ENCODE data around the gene H2AZ2.
"Not testable (repeated sequence)": the region's sequence is repeated elsewhere in the genome, so short reads cannot be mapped to it uniquely, and the experiment has no call there.

Gene H2AZ2

GRCh38 chr7:44811093-44811492, 36.8 kb downstream of the H2AZ2 start:
- DNase-seq = no peak

GRCh38 chr7:44808914-44809393, 38.9 kb downstream of the H2AZ2 start:
- no peak for DNase-seq

DNA sequence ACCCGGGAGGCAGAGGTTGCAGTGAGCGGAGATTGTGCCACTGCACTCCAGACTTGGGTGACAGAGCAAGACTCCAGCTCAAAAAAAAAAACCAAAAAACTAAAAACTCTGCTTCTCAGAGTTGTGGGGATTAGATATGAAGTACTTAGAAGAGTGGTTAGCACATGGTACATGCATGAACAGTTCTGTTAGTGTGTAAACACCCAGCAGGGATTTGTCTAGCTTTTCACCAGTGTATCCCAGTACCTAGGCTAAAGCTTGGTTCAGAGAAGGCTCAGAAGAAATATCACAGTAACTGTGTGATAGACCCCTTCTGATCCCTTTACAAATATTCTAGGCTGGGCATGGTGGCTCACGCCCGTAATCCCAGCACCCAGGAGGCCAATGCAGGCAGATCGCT, 41.9 kb downstream of the H2AZ2 start:
- DNase-seq = no peak

- DNase-seq = not testable (repeated sequence)
These were observed 43.9 kb downstream of the H2AZ2 start for GRCh38 chr7:44803828-44804519.

GRCh38 chr7:44802418-44803025, 45.4 kb downstream of the H2AZ2 start:
- DNase-seq = no peak

DNA sequence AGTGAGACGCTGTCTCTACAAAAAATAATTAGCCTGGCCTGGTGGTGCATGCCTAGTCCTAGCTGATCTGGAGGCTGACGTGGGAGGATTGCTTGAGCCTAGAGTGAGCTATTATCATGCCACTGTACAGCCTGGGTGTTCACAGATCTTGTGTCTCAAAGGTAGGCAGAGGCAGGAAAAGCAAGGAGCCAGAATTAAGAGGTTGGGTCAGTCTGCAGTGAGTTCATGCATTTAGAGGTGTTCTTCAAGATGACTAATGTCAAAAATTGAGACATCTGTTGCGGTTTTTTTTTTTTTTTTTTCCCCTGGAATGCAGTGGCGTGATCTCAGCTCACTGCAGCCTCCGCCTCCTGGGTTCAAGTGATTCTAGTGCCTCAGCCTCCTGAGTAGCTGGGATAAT, 46.0 kb downstream of the H2AZ2 start:
- no peak for DNase-seq

- DNase-seq = no peak
These were observed 47.9 kb downstream of the H2AZ2 start for GRCh38 chr7:44799939-44800338.

GRCh38 chr7:44798649-44799305, 49.1 kb downstream of the H2AZ2 start:
- DNase-seq = no peak

GRCh38 chr7:44797329-44798258, 50.3 kb downstream of the H2AZ2 start:
- DNase-seq = peak; percentile 79

DNA sequence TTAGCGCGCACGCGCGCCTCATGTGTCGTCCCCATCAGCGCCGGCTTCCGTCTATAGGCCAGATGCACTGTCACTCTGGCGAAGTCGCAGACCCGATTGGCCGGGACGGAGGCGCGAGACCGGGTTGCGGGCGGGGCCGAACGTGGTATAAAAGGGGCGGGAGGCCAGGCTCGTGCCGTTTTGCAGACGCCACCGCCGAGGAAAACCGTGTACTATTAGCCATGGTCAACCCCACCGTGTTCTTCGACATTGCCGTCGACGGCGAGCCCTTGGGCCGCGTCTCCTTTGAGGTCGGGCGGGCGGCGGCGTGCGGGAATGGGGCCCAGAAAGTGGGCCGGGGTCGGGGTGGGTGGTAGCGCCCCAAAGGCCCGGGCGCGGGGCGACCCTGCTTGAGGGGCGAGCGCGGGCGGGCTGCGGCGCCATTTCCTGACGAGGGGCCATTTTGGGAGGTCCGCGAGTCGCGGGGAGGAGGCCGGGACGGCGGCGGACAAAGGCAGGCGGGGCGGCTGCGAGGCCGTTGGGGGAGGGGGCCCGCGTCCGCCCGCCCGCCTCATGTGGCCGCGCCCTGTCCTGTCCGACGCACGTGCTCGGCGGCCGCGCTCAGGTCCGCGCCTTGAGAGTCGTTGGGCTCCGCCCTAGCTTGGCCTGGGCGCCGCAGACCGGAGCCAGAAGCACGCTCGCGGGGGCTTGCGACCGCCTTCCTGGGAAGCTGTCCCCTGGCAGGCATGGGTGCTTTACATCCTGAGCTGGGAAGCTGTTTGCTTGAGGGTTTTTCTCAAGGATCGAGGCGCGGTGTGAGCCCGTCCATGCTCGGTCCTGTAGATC, 51.2 kb downstream of the H2AZ2 start, which contains the start of gene PPIA:
Gene PPIA, plus strand, starts transcription at position 178 of the 825 bp plus-strand sequence. Its CDS starts 44 bp downstream, at position 222.
- DNase-seq = peak; percentile 96

DNA sequence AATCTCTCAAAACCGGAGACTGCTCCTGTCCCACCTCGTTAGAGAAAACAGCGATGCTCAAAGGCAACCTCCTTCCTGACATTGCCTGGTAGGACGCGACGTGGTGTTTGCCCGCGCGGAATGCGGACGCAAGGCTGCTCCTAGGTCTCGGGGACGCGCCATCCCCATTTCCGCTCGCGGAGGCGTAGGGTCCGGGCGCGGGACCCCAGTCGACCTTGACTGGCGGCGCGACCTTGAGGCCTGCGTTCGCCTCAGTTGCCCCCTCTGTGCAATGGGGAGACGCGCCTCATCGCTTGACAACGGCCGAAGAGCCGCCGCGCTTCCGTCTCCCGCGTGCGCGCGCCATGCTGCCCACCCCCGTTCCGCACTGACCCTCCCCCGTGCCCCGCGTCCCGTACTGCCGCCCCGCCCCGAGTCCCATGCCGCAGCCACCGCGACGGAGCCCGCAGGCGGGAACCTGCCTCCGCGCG, 51.8 kb downstream of the H2AZ2 start:
- DNase-seq = peak; percentile 70

DNA sequence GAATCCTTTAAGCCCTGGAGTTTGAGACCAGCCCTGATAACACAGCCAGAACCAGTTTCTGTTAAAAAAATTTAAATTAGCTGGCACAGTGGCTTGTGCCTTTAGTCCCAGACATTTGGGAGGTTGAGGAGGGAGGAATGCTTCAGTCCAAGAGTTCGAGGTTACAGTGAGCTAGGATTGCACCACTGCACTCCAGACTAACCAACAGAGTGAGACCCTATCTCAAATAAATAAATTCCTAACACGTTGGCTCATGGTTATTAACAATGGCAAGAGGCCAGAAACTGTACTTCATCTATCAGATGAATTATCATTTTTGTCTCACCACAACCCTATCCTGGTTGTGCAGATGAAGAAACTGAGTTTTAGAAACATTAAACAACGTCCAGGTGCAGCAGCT, 53.6 kb downstream of the H2AZ2 start:
- no peak for DNase-seq

GRCh38 chr7:44793919-44794318, 54.0 kb downstream of the H2AZ2 start:
- no peak for DNase-seq

GRCh38 chr7:44791278-44792219, 56.3 kb downstream of the H2AZ2 start:
- DNase-seq = no peak

GRCh38 chr7:44789990-44790389, 57.9 kb downstream of the H2AZ2 start:
- DNase-seq = no peak

DNA sequence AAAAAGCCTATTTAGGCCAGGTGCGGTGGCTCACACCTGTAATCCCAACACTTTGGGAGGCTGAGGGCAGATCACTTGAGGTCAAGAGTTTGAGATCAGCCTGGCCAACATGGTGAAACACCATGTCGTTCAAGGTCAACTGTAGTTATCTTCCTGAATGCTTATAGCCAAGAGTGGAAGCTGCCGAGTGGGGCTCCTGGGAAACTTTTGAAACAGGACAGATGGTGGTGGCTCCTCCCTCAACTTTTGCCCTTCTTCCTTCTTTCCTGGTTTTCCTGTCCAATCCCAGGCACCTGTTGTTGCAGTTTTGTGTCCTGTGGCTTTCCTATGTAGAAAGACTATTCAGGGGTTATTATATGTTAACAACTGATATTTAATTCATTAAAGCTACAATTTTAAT, 60.1 kb downstream of the H2AZ2 start:
- DNase-seq = no peak

DNA sequence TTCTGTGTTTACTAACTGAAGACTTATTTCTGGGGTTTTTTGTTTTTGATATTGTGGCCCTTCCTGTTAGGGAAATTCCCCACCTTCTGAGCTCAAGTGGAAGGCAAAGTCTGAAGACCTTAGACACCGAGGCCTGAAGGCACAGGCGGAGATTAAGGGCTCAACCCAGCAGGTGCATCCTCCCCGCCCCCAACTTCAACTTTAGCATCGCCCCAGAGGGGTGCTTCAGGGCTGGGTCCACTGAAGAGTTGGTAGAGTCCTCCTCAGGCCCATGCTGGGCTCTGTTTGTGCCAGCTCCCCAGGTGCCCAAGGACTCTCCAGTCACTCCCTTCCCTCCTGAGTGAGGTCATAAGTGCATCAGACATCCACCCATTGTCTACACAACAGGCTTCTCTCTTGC, 60.8 kb downstream of the H2AZ2 start:
- DNase-seq = no peak

DNA sequence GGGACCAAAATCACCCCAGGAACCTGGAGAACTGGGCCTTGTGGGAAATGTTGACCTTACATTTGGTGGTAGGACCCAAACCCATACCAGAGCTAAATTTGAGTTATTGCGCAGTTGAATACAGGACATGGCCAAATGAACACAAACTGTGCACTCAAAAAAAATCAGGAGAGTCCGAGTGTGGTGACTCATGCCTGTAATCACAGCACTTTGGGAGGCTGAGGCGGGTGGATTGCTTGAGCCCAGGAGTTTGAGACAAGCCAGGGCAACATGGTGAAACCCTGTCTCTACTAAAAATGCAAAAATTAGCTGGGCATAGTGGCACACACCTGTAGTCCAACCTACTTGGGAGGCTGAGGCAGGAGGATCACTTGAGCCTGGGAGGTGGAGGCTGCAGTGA, 62.7 kb downstream of the H2AZ2 start:
- DNase-seq = not testable (repeated sequence)

DNA sequence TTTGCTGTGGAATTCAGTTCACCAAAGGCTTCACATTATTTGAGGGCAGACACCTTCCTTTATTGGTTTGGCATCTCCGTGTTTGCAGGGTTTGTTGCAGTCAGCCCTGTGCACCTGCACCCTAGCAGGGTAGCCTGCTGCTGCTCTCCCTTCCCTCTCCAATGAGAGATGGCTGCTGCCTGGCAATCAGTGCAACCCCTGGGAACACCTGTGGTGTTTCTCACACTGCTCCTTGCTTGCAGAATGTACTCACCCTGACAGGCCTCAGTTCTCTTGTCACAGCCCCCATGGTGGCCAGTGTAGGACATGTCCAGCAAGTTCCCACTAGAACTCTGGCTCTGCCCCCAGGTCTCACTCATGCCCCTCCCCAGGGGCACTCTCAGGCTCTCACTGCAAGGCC, 63.5 kb downstream of the H2AZ2 start:
- DNase-seq = no peak

DNA sequence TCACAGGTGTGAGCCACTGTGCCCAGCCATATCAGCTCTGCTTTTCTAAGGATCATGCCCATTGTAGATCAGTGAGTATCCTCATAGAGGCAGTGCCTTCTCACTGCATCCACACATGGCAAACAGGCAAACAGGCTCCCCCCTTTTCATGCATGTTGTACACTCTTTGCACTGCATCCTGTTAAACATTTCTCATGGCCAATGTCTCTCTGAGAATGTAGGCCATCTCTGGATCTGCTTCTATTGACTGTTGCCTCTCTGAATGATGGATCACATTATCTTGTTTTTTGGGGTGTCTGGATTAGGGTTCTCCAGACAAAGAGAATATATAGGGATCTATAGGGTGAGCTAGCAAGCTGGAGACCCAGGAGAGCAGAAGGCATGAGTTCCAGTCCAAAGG, 64.5 kb downstream of the H2AZ2 start:
- no peak for DNase-seq

- DNase-seq = no peak
These were observed 65.4 kb downstream of the H2AZ2 start for GRCh38 chr7:44782460-44782859.

All from NCI-H1105 treated with DMSO at 0.1 percent for 48 hours (cell line).